ENCODE data around the gene SLC13A5. TPM values are rescaled to one million over a fixed set of nuclear protein-coding genes. Genes with fewer than 3 reads are reported as not detected.
"Not testable (repeated sequence)": the region's sequence is repeated elsewhere in the genome, so short reads cannot be mapped to it uniquely, and the experiment has no call there.

The SLC13A5 gene
- polyA plus RNA-seq (ENCODE audit: insufficient read length in 4 of 4) = 1 to 10 TPM in 3 of 4 donors, under 1 TPM in 1; 0.81 to 4.8 (median 3.3) TPM

DNA sequence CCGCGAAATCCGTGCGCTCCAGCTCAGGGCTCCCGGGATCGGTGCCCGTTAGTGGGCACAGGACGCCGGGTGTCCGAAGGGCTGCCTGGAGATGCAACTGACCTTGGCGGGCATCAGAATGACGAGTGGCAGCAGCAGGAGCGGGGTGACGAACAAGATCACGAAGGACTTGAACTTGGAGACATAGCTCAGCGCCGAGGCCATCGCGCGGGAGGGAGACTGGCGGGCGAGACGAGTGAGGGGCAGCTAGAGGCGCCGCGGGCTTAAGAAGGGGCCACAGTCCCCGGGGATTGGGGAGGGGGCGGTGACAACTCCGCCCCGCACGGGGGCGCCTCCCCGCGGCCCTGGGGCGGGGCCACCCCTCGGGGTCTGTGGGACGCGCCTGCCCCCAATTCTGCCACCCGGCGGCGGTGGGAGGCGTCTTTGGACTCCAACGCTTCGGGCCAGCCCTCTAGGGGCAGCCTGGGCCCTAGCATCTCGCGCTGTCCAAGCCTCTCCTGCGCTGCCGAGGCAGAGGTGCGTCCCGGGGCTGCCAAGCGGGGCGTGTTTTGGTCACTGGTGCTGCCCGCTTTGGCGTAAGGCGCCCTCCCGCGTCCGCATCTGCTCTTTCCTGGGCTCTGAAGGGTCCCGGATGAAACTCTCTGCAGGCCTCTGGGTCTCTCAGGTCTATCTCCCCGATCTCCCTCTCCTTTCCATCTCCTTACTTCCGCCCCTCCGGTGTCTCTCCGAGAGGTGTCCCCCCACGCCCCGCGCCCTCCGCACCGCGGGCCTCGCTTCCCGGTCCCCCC, at the start of gene SLC13A5:
Gene SLC13A5 (minus strand): TSS at position 240 of the 788 bp plus-strand sequence. CDS start 36 bp downstream, at position 204.
- no peak for DNase-seq (ENCODE audit: low read depth in 4 of 4, low spot score in 2 of 4)

- DNase-seq (ENCODE audit: low read depth in 4 of 4, low spot score in 2 of 4) = no peak
These were observed 48.6 kb upstream of the SLC13A5 start for GRCh38 chr17:6761779-6762178.

DNA sequence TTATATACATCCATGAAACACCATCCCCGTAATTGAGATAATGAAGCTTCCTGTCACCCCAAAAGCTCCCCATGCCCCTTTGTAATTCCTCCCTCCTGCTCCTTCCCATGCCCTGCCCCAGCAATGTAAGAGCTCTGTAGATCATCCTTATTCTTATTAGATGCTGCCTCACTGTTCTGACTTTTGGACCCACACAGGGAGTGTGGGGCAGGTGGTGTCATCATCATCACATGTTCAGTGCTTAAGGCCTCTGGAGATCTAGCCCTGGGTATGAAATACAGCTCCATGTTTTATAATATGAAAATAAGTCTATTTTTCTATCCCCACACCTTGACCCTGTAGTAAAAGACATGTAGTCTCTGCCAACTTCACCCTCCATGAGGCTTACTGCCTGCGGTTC, 44.6 kb upstream of the SLC13A5 start:
- DNase-seq (ENCODE audit: low read depth in 4 of 4, low spot score in 2 of 4) = no peak

GRCh38 chr17:6756425-6757031, 43.4 kb upstream of the SLC13A5 start:
- no peak for DNase-seq (ENCODE audit: low read depth in 4 of 4, low spot score in 2 of 4)

DNA sequence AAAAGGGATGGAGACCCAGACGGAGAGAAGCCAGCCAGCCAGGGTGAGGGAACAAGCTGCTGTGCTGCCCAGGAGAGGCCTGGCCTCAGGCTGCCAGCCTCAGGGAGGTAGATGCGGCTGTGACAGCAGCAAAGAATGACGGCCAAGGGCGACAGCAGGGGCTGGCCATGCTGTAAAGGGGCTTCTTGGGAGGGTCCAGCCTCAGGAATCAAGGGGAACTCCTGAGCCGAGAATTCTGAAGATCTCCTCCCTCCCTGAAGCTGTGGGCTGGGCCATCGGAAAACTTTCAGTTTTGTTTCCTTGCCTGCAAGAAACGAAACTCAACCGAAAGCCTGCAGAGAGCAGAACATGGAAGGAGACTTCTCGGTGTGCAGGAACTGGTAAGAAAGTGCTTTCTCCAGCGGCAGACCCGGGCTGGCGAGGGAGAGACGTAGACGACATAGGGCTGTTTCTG, 42.6 kb upstream of the SLC13A5 start, which contains the start of gene XAF1:
Gene XAF1 (plus strand): TSS at position 316 of the 454 bp plus-strand sequence. CDS start 33 bp downstream, at position 349.
- no peak for DNase-seq (ENCODE audit: low read depth in 4 of 4, low spot score in 2 of 4)

DNA sequence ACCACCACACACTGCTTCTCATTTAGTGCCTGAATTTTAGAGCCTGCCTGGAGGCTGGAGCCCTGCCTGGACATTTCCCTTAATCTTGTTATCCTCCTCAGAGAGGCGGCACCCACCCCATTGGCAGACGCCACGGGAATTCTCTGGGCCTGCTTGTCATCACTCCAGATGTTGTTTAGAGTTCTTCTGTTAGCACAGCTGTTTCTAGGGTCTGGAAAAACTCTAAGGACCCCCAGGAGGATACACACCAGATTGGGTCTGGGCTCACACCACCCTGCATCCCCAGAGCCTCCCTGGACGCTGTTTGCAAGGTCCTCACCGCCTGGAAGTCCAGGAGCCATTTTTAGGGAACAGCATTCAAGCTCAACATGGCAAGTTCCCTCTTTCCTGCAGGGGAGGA, 42.1 kb upstream of the SLC13A5 start:
- no peak for DNase-seq (ENCODE audit: low read depth in 4 of 4, low spot score in 2 of 4)

GRCh38 chr17:6753546-6753945, 40.4 kb upstream of the SLC13A5 start:
- no peak for DNase-seq (ENCODE audit: low read depth in 4 of 4, low spot score in 2 of 4)

- peak in 1 of 4 donors; percentile 15 for DNase-seq (ENCODE audit: low read depth in 4 of 4, low spot score in 2 of 4)
These were observed 39.9 kb upstream of the SLC13A5 start for GRCh38 chr17:6753006-6753445.

GRCh38 chr17:6752068-6752909, 39.1 kb upstream of the SLC13A5 start:
- DNase-seq (ENCODE audit: low read depth in 4 of 4, low spot score in 2 of 4) = no peak

GRCh38 chr17:6749519-6749918, 36.4 kb upstream of the SLC13A5 start:
- no peak for DNase-seq (ENCODE audit: low read depth in 4 of 4, low spot score in 2 of 4)

DNA sequence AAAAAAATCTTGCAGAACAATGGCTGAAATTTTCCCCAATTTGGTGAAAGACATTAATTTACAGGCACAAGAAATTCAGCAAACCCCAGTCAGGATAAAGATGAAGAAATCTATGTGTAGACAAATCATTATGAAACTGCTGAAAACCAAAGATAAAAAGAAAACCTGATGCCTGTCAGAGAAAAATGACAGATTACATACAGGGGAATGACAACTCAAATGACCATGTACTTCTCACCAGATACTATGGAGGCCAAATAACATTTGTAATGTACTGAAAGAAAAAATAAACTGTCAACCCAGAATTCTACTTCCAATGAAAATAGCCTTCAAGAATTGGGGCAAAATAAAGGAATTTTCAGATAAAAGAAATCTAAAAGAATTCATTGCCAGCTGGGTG, 35.4 kb upstream of the SLC13A5 start:
- no peak for DNase-seq (ENCODE audit: low read depth in 4 of 4, low spot score in 2 of 4)

DNA sequence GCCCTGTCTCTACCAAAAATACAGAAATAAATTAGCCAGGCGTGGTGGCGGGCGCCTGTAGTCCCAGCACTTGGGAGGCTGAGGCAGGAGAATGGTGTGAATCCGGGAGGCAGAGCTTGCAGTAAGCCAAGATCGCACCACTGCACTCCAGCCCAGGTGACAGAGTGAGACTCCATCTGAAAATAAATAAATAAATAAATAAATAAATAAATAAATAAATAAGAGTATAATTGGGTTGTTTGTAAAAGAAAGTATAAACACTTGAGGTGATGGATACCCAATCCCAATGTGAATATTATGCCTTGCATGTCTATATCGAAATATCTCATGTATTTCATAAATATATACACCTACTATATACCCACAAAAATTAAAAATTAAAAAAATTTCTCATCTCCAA, 33.5 kb upstream of the SLC13A5 start:
- DNase-seq (ENCODE audit: low read depth in 4 of 4, low spot score in 2 of 4) = not testable (repeated sequence)

DNA sequence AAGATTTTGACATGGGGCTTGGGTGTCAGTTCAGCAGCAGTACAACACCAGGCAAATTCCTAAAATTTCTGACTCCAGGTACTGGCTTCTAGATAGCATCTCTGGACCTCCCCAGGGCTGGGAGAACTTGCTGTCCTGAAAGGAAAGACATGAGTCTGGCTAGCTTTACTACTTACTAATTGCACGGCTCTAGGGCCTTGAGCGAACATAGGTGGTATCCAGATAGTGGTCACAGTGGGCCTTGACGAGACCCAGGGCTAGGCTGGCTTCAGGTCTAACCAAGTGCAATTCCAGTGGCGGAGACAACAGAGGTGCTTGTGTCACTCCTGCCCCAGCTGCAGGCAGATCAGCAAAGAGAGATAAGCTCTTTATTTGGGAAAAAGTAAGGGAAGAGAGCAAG, 16.4 kb upstream of the SLC13A5 start:
- no peak for DNase-seq (ENCODE audit: low read depth in 4 of 4, low spot score in 2 of 4)

GRCh38 chr17:6724009-6724408, 10.8 kb upstream of the SLC13A5 start:
- DNase-seq (ENCODE audit: low read depth in 4 of 4, low spot score in 2 of 4) = no peak

DNA sequence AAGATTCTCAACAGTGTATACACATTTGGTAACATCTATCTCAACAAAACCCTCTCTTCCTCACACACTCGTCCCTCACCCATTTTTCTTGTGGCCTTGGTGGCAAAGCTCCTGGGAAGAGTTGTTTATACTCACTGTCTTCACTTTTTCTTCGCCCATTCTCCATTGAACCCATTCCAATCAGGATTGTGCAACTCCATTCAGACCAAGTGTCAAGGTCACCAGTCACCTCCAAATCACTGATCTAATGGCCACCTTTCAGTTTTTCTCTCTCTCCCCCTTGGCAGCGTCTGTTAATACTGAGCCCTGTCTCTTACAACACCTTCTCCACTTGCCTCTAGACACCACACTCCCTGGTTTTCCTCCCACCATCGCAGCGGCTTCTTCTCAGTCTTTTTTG, 8.6 kb upstream of the SLC13A5 start:
- no peak for DNase-seq (ENCODE audit: low read depth in 4 of 4, low spot score in 2 of 4)

DNA sequence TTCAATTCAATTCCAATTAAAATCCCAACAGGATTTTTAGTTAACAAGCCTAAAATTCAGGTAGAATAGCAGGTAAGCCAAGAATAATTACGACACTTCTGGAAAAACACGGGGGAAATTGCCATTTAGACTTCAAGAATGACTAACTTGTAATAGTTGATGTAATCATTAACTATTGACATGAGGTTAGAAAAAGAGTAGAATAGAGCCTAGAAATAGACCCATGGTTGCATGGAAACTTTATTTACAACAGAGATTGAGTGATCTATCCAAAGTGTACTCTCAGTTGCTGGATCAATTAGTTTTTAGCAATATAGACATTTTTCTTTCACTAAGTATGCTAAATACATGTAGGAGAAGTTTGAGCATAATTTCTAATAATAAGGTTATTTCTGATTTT, 3.6 kb upstream of the SLC13A5 start:
- no peak for DNase-seq (ENCODE audit: low read depth in 4 of 4, low spot score in 2 of 4)

GRCh38 chr17:6714315-6714874, 1.2 kb upstream of the SLC13A5 start:
- DNase-seq (ENCODE audit: low read depth in 4 of 4, low spot score in 2 of 4) = no peak

DNA sequence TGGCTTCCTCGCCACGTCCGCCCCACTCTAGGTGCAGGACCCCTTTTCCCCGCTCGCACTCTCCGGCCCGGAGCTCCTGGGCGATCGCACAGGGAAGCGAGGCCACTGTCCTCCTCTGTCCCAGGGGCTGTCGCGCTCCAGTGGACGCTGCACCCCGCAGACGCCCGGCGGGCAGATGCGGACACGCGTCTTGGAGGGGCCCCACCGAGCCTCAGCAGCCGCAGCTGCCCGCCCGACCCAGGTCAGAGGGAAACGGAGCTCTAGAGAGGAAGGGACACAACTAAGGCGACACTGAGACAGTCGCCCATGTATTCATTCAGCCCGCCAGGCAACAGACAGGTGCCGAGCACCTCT, 726 bp upstream of the SLC13A5 start:
- no peak for DNase-seq (ENCODE audit: low read depth in 4 of 4, low spot score in 2 of 4)

DNA sequence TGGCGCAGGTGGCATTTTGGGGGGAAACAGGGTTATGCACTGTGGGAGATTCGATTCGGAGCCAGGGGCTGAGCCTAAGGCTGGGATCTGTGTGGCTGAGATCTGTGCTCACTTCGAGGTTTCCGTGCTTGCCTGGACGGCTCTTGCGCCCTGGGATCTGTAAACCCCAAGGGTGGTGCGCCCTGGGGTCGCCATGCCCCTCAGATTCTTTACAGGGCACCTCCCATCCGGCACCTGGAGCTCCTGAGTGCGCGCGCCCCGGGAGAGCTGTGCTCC, 377 bp downstream of the SLC13A5 start:
- DNase-seq (ENCODE audit: low read depth in 4 of 4, low spot score in 2 of 4) = no peak

DNA sequence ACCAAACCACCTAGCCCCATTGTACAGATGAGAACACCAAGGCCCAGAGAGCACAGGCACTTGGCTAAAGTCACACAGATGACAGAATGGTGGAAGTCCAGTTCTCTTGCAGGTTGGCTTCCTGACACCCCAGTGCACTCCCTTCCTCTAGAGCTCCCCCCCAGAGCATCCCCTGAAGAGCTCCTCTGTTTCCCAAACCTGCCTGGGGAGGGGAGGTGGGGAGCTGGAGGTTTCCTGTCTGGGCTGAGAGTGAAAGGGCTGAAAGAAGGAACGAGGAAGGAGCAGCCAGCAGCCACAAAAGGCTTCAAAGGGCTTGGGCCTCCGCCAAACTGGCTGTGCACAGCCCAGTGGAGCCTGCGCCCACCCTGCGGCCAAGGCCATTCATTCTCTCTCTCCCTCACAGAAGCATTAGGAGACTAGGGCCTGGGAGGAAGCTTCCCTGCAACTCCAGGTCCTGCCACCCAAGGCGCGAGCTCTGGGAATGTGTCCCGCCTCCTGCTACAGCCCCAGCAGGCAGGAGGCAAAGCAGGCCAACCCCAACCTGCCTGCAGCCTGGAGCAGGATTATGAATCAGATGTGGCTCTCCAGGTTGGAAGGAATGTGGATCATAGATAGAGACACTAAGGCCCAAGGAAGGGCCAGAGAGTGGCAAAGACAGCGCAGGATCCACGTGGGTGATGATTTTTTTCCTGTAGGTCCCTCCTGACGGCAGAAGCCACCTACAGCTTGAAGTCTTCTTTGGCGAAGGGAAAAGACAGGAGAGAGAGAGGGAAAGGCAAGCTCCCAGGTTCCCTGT, 913 bp downstream of the SLC13A5 start:
- no peak for DNase-seq (ENCODE audit: low read depth in 4 of 4, low spot score in 2 of 4)
